ENCODE measurements around the gene NLN. TPM values are rescaled to one million over a fixed set of nuclear protein-coding genes. Genes with fewer than 3 reads are reported as not detected.
"Not testable (repeated sequence)": the region's sequence is repeated elsewhere in the genome, so short reads cannot be mapped to it uniquely, and the experiment has no call there.

NLN gene
- total RNA-seq, 1 donor from 2014 or later = 40.3 TPM

GRCh38 chr5:65867542-65868195, 145.7 kb downstream of the NLN start:
- Mint-ChIP-seq H3K27me3 (ENCODE audit: unreplicated experiment) (no peaks in the 10 kb centered on the region), H3K4me3 (ENCODE audit: unreplicated experiment) (no peak overlapping the region), H3K27ac (ENCODE audit: unreplicated experiment) (no peak overlapping the region), H3K4me1 (ENCODE audit: unreplicated experiment) (peaks cover 14% of the 10 kb centered on the region), H3K9me3 (ENCODE audit: unreplicated experiment) (no peaks in the 10 kb centered on the region), H3K36me3 (ENCODE audit: unreplicated experiment) (no peaks in the 10 kb centered on the region)
- TF ChIP-seq CTCF (IDR thresholded peaks at IDR 0.05) = no peak
- no peak for DNase-seq (ENCODE audit: extremely low spot score, unreplicated experiment)

- Mint-ChIP-seq H3K9me3 (ENCODE audit: unreplicated experiment) (no peaks in the 10 kb centered on the region), H3K4me3 (ENCODE audit: unreplicated experiment) (no peak overlapping the region), H3K4me1 (ENCODE audit: unreplicated experiment) (peaks cover 13% of the 10 kb centered on the region), H3K36me3 (ENCODE audit: unreplicated experiment) (no peaks in the 10 kb centered on the region), H3K27me3 (ENCODE audit: unreplicated experiment) (no peaks in the 10 kb centered on the region), H3K27ac (ENCODE audit: unreplicated experiment) (no peak overlapping the region)
- DNase-seq (ENCODE audit: extremely low spot score, unreplicated experiment) = no peak
- TF ChIP-seq CTCF (IDR thresholded peaks at IDR 0.05) = no peak
Measured at GRCh38 chr5:65868509-65868908, 146.5 kb downstream of the NLN start.

GRCh38 chr5:65871182-65871581, 149.2 kb downstream of the NLN start:
- Mint-ChIP-seq H3K4me1 (ENCODE audit: unreplicated experiment) (peaks cover 19% of the 10 kb centered on the region), H3K36me3 (ENCODE audit: unreplicated experiment) (no peaks in the 10 kb centered on the region), H3K27ac (ENCODE audit: unreplicated experiment) (no peak overlapping the region), H3K4me3 (ENCODE audit: unreplicated experiment) (no peak overlapping the region), H3K27me3 (ENCODE audit: unreplicated experiment) (no peaks in the 10 kb centered on the region), H3K9me3 (ENCODE audit: unreplicated experiment) (no peaks in the 10 kb centered on the region)
- TF ChIP-seq CTCF (IDR thresholded peaks at IDR 0.05) = no peak
- no peak for DNase-seq (ENCODE audit: extremely low spot score, unreplicated experiment)

- H3K4me3 Mint-ChIP-seq (ENCODE audit: unreplicated experiment); H3K36me3 Mint-ChIP-seq (ENCODE audit: unreplicated experiment); H3K27me3 Mint-ChIP-seq (ENCODE audit: unreplicated experiment); H3K27ac Mint-ChIP-seq (ENCODE audit: unreplicated experiment); H3K9me3 Mint-ChIP-seq (ENCODE audit: unreplicated experiment); DNase-seq (ENCODE audit: extremely low spot score, unreplicated experiment): not testable (repeated sequence)
- peaks cover 19% of the 10 kb centered on the region for H3K4me1 Mint-ChIP-seq (ENCODE audit: unreplicated experiment)
Measured at GRCh38 chr5:65871776-65872175, 149.8 kb downstream of the NLN start.

- Mint-ChIP-seq H3K4me1 (ENCODE audit: unreplicated experiment) (peaks cover 9% of the 10 kb centered on the region), H3K4me3 (ENCODE audit: unreplicated experiment) (no peak overlapping the region), H3K27ac (ENCODE audit: unreplicated experiment) (no peak overlapping the region), H3K9me3 (ENCODE audit: unreplicated experiment) (peaks cover 8% of the 10 kb centered on the region), H3K27me3 (ENCODE audit: unreplicated experiment) (no peaks in the 10 kb centered on the region), H3K36me3 (ENCODE audit: unreplicated experiment) (no peaks in the 10 kb centered on the region)
- DNase-seq (ENCODE audit: extremely low spot score, unreplicated experiment) = no peak
- no peak for TF ChIP-seq CTCF (IDR thresholded peaks at IDR 0.05)
Measured at GRCh38 chr5:65873181-65873750, 151.3 kb downstream of the NLN start.
